Inflammatory macrophage (primary cell): ENCODE data around the gene LILRB2.
"Not testable (repeated sequence)": the region's sequence is repeated elsewhere in the genome, so short reads cannot be mapped to it uniquely, and the experiment has no call there.

Source experiments
- DNase-seq, 2 donors: peaks; one replicate each; pipeline ENCODE4 v3.0.0-alpha.2; 2020 to 2022
- total RNA-seq, 18 experiments: gene quantifications; one replicate each; lab custom pipeline; 2026; ENCODE audit warnings: mixed read lengths in 6 of 18, inconsistent platforms in 2 of 18; lab: John Stamatoyannopoulos, UW

Gene LILRB2
- total RNA-seq = 4.9 to 207 (median 27.2) reads per million in 18 experiments

DNA sequence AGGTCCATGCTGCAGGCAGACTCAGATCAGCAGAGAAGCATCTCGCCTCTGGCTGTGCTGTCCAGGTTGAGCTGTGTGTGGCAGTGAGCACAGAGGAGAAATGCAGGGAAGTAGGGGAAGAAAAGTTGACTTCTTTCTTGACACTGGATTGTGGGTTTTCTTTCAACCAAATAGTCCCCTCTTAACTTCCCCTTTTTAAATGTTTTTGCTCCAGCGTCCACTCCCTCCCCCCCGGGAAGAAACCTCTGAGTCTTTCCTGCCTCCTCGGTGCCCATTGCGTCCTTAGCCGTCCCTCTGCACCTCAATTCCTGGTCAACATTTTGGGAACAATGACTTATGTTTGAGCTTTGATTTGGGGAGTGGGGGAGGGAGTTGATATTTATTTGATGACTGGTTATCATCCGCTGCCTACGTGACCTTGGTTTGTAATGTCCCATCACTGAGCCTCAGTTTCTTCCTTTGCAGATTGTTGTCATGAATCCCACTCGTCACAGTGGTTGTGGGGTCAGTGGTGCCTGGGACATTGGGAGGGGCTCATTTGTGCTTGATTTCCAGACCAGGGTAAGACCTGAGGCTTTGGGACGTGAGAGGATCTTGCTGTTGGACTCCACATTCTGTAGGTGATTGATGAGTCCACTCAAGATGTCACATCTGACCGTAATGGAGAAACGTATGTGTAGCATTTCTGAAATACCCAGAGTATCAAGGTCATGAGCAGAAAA lies at the start of gene LILRB2:
TSS of gene LILRB2 (minus strand) at position 104 of the 722 bp plus-strand sequence. CDS start 614 bp downstream, outside the sequence.
- DNase-seq = peak; percentile 59 to 65

GRCh38 chr19:54329476-54330165 lies 48.7 kb upstream of the LILRB2 start:
- no peak for DNase-seq

GRCh38 chr19:54328781-54329180 lies 47.9 kb upstream of the LILRB2 start:
- not testable (repeated sequence) for DNase-seq

DNA sequence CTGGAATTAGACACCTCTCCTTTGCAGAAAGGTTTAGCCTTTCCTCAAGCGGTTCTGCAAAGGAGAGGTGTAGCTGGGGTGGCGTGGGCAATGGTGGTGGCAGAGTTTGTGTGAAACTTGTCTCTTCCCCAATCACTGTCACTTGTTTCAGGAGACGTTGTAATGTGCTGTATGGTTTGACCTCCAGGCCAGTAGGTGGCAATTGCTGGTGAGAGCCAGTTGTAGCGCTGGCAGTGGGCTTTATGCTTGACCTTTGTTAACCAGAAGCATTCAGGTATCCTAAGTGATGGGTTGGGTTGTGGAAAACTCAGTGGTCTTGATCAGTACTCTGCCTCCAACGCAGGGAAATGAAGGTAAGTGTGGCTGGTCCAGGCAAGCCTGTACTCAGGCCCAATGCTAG lies 44.7 kb upstream of the LILRB2 start:
- peak; percentile 20 to 38 for DNase-seq

DNA sequence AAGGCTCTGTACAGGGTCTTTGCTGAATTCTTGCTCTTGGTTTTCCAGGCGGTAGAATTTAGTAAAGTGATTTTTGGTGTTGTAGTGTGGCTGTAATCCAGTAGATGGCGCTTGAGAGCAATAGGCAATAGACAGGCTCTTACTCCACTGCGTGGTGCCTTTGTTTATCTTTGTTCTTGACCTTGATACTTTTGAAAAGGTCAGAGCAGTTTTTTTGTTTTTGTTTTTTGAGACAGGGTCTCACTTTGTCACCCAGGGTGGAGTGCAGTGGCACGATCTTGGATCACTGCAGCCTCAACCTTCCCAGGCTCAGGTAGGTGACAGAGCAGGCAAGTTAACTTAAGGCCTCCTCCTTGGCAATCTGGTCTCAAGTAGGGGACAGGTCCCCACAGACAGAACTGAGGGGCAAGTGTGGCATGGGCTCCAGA lies 44.3 kb upstream of the LILRB2 start:
- peak; percentile 76 to 82 for DNase-seq

DNA sequence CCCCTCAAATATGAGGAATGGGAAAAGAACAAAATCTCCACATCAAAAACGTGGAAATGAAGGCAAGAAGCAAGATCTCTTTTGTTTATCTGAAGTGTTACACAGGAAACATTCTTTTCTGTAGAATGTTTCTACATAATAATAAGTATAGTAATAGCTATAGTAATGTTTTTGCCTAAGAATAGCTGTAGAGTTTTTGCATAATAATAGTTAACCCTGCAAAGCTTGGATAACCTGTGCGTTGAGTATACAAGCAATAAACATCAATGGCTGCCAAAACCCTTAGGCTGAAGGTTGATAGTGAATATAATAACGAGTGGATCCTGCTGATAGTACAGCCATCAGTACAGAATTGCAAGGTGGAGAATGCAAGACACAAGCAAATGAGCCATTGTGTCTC lies 43.2 kb upstream of the LILRB2 start:
- DNase-seq = no peak

DNA sequence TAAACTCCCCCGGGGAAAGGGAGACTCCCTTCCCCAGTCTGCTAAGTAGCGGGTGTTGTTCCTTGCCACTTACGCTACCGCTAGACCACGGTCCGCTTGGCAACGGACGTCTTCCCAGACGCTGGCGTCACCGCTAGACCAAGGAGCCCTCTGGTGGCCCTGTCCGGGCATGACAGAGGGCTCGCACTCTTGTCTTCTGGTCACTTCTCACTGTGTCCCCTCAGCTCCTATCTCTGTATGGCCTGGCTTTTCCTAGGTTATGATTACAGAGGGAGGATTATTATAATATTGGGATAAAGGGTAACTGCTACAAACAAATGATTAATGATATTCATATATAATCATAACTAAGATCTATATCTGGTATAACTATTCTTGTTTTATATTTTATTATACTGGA lies 42.0 kb upstream of the LILRB2 start:
- DNase-seq = not testable (repeated sequence)

GRCh38 chr19:54322295-54322694 lies 41.4 kb upstream of the LILRB2 start:
- not testable (repeated sequence) for DNase-seq

DNA sequence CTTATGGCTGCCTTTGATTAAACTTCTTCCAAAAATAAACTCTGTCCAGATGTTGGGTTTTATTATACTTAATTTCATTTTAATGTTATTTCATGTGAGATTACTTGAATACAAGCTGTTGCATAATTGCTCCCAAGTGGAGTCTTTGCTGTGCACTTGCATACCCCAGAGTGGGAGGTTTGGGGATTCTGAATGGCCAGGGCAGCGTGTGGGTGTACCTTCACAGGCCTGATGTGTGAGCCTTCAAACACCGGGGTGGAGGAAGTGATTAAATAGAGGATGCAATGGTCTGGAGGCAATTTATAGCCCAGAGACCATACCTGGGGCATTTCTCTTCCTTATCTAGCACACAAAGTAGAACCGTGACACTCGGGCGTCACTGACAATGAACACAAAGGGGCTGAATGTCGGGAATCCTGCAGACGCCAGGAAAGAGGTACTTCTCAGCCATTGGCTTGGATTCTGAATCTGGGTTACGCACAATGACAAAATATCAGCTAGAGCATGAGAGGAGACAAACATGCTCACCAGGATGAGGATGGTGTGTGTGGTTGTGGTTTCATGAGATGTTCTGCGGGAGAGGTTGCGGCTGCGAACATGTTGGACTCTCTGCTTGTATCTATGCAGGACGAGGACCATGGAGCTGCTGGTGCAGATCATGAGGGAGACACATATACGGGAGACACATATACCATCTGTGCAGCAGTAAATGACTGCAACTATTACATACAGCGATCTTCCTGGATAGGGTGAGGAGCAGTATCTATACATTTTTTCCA lies 39.2 kb upstream of the LILRB2 start:
- DNase-seq = peak; percentile 20 to 56

- peak; percentile 72 to 86 for DNase-seq
Observed at GRCh38 chr19:54319049-54319448, 38.1 kb upstream of the LILRB2 start.

GRCh38 chr19:54317965-54318240 lies 37.0 kb upstream of the LILRB2 start:
- DNase-seq = no peak

GRCh38 chr19:54317108-54317964 lies 36.4 kb upstream of the LILRB2 start:
- DNase-seq = peak; percentile 75 to 83

GRCh38 chr19:54316746-54317107 lies 35.8 kb upstream of the LILRB2 start:
- peak; percentile 93 to 94 for DNase-seq

DNA sequence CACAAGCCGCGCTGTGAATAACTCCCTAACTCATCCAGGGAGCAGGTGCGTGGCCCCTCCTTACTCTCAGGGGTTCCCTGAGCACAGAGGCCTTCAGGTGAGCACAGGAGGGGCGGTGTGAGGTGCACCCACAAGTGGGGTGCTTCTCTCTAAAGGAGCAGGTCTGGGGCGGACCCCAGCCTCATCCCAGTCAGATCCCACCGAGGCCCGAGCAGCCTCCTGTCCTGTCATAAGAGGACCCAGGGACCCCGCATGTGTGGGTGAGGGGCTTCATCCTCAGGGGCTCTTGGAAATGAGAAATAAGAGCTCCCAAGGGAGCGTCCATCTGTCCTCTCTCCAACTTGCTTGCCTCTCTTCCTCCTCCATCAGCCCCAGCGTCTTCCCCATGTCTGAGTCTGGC lies 35.0 kb upstream of the LILRB2 start:
- DNase-seq = no peak

- peak; percentile 88 to 91 for DNase-seq
Observed at GRCh38 chr19:54312436-54313377, 31.8 kb upstream of the LILRB2 start, which contains the start of gene LILRA5. Gene LILRA5 (minus strand): TSS chr19:54313166. CDS start chr19:54313019, 147 bp downstream.

GRCh38 chr19:54312011-54312410 lies 31.1 kb upstream of the LILRB2 start:
- DNase-seq = no peak

- no peak for DNase-seq
Observed at GRCh38 chr19:54311486-54311885, 30.6 kb upstream of the LILRB2 start.

DNA sequence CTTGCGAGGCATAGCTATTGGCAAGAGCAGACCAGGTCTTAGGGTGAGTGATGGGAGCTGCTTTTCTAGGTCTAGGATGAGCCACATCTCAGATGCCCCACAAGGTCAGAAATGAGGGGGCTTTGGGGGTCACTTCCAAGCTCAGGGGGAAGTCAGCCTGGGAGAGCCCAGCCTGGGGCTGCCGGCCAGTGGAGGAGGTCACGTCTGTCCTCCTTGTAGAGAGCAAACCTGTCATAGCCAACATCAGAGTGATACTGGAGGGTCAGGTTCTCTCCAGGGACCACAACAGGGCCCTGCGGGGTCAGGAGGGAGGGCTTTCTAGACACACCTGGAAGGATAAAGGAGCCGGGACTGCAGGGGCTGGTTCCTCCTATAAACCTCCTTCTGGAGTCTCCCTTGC lies 29.6 kb upstream of the LILRB2 start:
- DNase-seq = no peak

- no peak for DNase-seq
Observed at GRCh38 chr19:54309811-54310210, 28.9 kb upstream of the LILRB2 start.

DNA sequence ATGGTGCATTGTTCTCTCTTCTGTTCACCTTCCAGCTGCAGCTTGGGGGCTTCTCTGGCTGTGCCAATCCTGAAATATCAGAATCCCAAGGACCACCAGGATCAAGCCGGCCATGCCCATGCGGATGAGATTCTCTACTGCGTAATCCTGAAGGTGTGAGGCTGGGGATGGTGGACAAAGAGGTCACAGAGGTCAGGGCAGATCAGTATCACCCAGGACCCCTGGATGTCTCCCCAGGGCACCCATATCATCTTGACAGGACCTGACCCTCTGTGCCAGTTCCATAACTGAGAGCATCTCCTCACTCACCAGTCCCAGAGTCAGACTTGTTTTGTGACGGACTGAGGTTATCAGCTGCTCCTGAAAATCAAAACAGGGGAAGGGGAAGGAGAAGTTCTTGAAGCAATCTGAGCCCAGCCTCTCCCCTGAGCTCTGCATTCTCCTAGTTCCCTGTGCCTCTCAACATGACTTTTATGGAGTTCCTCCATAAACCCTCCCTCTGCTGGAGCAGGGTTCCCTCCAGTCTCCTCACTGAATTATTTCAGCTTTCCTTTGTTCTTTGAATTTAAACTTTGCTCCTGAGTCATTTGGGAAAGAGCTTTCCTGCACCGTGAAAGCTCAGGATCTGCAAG lies 26.6 kb upstream of the LILRB2 start:
- peak; percentile 12 to 44 for DNase-seq

- DNase-seq = no peak
Observed at GRCh38 chr19:54305141-54305540, 24.2 kb upstream of the LILRB2 start.
